SK-N-SH treated with all-trans-retinoic acid at 6 μM for 48 hours (cell line): ENCODE data around the gene TRIM58.

Experiments
- ATAC-seq: fragments of 200-7000 bp; cut with Tn5 transposase; 3 replicates; pipeline ENCODE4 v1.9.1; 2020; ENCODE audit warnings: mild to moderate bottlenecking, moderate library complexity
- ARNTL ChIP-seq: fragments of 450-650 bp; formaldehyde crosslinking; IDR thresholded peaks from 2 replicates; pipeline ENCODE4 v1.5.0; 2020; ENCODE audit warnings: low read depth, mild to moderate bottlenecking, moderate library complexity, borderline replicate concordance
- BACH2 ChIP-seq: fragments of 250-450 bp; sonication (Bioruptor Pico); IDR thresholded peaks from 2 replicates; pipeline ENCODE4 v1.9.0; 2021; ENCODE audit warnings: mild to moderate bottlenecking, borderline replicate concordance
- CREB5 ChIP-seq: fragments of 250-450 bp; sonication (Bioruptor Pico); IDR thresholded peaks from 2 replicates; pipeline ENCODE4 v1.5.1; 2020; ENCODE audit warnings: low read depth, mild to moderate bottlenecking, moderate library complexity
- CSDC2 ChIP-seq: fragments of 250-450 bp; sonication (Bioruptor Pico); IDR thresholded peaks from 2 replicates; pipeline ENCODE4 v1.5.0; 2020; ENCODE audit warnings: mild to moderate bottlenecking, moderate library complexity
- CSRNP3 ChIP-seq: fragments of 250-450 bp; sonication (Bioruptor Pico); IDR thresholded peaks from 2 replicates; pipeline ENCODE4 v1.5.1; 2021; ENCODE audit warnings: mild to moderate bottlenecking, moderate library complexity
- ESRRG ChIP-seq: fragments of 250-450 bp; sonication (Bioruptor Pico); IDR thresholded peaks from 2 replicates; pipeline ENCODE4 v1.6.1; 2021; ENCODE audit warnings: mild to moderate bottlenecking
- GLIS3 ChIP-seq: fragments of 250-450 bp; sonication (Bioruptor Pico); IDR thresholded peaks from 2 replicates; pipeline ENCODE4 v1.5.0; 2020; ENCODE audit warnings: mild to moderate bottlenecking, moderate library complexity
- ISL1 ChIP-seq: fragments of 250-450 bp; sonication (Bioruptor Pico); IDR thresholded peaks from 2 replicates; pipeline ENCODE4 v2.1.2; 2022; ENCODE audit warnings: mild to moderate bottlenecking, moderate library complexity
- OSR1 ChIP-seq: fragments of 250-450 bp; sonication (Bioruptor Pico); IDR thresholded peaks from 2 replicates; pipeline ENCODE4 v1.8.0; 2022; ENCODE audit warnings: moderate library complexity, mild to moderate bottlenecking, inconsistent platforms
- PATZ1 ChIP-seq: fragments of 250-450 bp; sonication (Bioruptor Pico); IDR thresholded peaks from 2 replicates; pipeline ENCODE4 v1.8.0; 2020; ENCODE audit warnings: mild to moderate bottlenecking, moderate library complexity, borderline replicate concordance
- POU6F1 ChIP-seq: fragments of 250-450 bp; sonication (Bioruptor Pico); IDR thresholded peaks from 2 replicates; pipeline ENCODE4 v1.8.0; 2021; ENCODE audit warnings: low read depth, mild to moderate bottlenecking, moderate library complexity, borderline replicate concordance
- PPARA ChIP-seq: fragments of 250-450 bp; sonication (Bioruptor Pico); IDR thresholded peaks from 2 replicates; pipeline ENCODE4 v1.5.0; 2020; ENCODE audit warnings: mild to moderate bottlenecking, borderline replicate concordance
- RARB ChIP-seq: fragments of 250-450 bp; sonication (Bioruptor Pico); IDR thresholded peaks from 2 replicates; pipeline ENCODE4 v1.8.0; 2021; ENCODE audit warnings: mild to moderate bottlenecking, moderate library complexity
- SNAI2 ChIP-seq: fragments of 250-450 bp; sonication (Bioruptor Pico); IDR thresholded peaks from 2 replicates; pipeline ENCODE4 v1.5.0; 2020; ENCODE audit warnings: mild to moderate bottlenecking, moderate library complexity
- TCF4 ChIP-seq: fragments of 250-450 bp; sonication (Bioruptor Pico); IDR thresholded peaks from 2 replicates; pipeline ENCODE4 v1.8.0; 2021; ENCODE audit warnings: mild to moderate bottlenecking, moderate library complexity, borderline replicate concordance
- TOX ChIP-seq: fragments of 250-450 bp; sonication (Bioruptor Pico); IDR thresholded peaks from 2 replicates; pipeline ENCODE4 v1.8.0; 2021; ENCODE audit warnings: mild to moderate bottlenecking, moderate library complexity, borderline replicate concordance
- TSHZ2 ChIP-seq: fragments of 250-450 bp; sonication (Bioruptor Pico); IDR thresholded peaks from 2 replicates; pipeline ENCODE4 v1.5.0; 2020; ENCODE audit warnings: mild to moderate bottlenecking, moderate library complexity
- ZFP3 ChIP-seq: fragments of 250-450 bp; sonication (Bioruptor Pico); IDR thresholded peaks from 2 replicates; pipeline ENCODE4 v1.5.0; 2020; ENCODE audit warnings: mild to moderate bottlenecking, moderate library complexity
- ZFP30 ChIP-seq: fragments of 450-650 bp; formaldehyde crosslinking; IDR thresholded peaks from 2 replicates; pipeline ENCODE4 v1.5.0; 2022; ENCODE audit warnings: mild to moderate bottlenecking, moderate library complexity
- ZNF565 ChIP-seq: fragments of 450-650 bp; formaldehyde crosslinking; conservative IDR thresholded peaks from 2 replicates; pipeline ENCODE4 v1.5.0; 2020; ENCODE audit warnings: low read depth, mild to moderate bottlenecking, moderate library complexity
- ZNF70 ChIP-seq: fragments of 450-650 bp; formaldehyde crosslinking; IDR thresholded peaks from 2 replicates; pipeline ENCODE4 v1.5.0; 2020; ENCODE audit warnings: mild to moderate bottlenecking, moderate library complexity
- ZNF8 ChIP-seq: fragments of 450-650 bp; formaldehyde crosslinking; IDR thresholded peaks from 2 replicates; pipeline ENCODE4 v1.5.0; 2020; ENCODE audit warnings: mild to moderate bottlenecking, moderate library complexity

The TRIM58 gene

GRCh38 chr1:247849616-247850015 lies 7.4 kb upstream of the TRIM58 start:
- TF ChIP-seq ARNTL (CRISPR knock-in tag) (no peak), ISL1 (no peak), ZNF70 (no peak), ZFP3 (CRISPR knock-in tag) (no peak), RARB (no peak), ZNF8 (CRISPR knock-in tag) (no peak), TSHZ2 (CRISPR knock-in tag) (no peak), SNAI2 (CRISPR knock-in tag) (no peak), CSDC2 (CRISPR knock-in tag) (no peak), PATZ1 (CRISPR knock-in tag) (no peak)
- TF ChIP-seq, all 23 proteins: peak for 0
- no peak for ATAC-seq

GRCh38 chr1:247854899-247855545 lies 2.0 kb upstream of the TRIM58 start:
- TF ChIP-seq ESRRG (CRISPR knock-in tag) (no peak), ISL1 (no peak), TCF4 (no peak), BACH2 (CRISPR knock-in tag) (no peak)
- no peak for ATAC-seq

GRCh38 chr1:247855911-247856310 lies 1.1 kb upstream of the TRIM58 start:
- ATAC-seq = no peak
- TF ChIP-seq CSDC2 (CRISPR knock-in tag) = no peak
- no peak for TF ChIP-seq ZNF565 (CRISPR knock-in tag)
- no peak for TF ChIP-seq ZNF8 (CRISPR knock-in tag)
- no peak for TF ChIP-seq CREB5
- no peak for TF ChIP-seq SNAI2 (CRISPR knock-in tag)
- TF ChIP-seq ZFP30 (CRISPR knock-in tag) = no peak
- no peak for TF ChIP-seq GLIS3 (CRISPR knock-in tag)
- no peak for TF ChIP-seq ARNTL (CRISPR knock-in tag)
- TF ChIP-seq POU6F1 = no peak
- TF ChIP-seq TOX = no peak
- TF ChIP-seq PPARA (CRISPR knock-in tag) = no peak
- TF ChIP-seq RARB = no peak
- TF ChIP-seq ZNF70 = no peak
- TF ChIP-seq ISL1 = no peak
- TF ChIP-seq OSR1 (CRISPR knock-in tag) = no peak
- TF ChIP-seq BACH2 (CRISPR knock-in tag) = no peak
- TF ChIP-seq ZFP3 (CRISPR knock-in tag) = no peak
- no peak for TF ChIP-seq CSRNP3 (CRISPR knock-in tag)
